ENCODE measurements around the gene TENT5C. TPM values are rescaled to one million over a fixed set of nuclear protein-coding genes. Genes with fewer than 3 reads are reported as not detected.

The TENT5C gene
- total RNA-seq, 2 experiments from 2014 or later: 20.7 to 20.8 TPM

DNA sequence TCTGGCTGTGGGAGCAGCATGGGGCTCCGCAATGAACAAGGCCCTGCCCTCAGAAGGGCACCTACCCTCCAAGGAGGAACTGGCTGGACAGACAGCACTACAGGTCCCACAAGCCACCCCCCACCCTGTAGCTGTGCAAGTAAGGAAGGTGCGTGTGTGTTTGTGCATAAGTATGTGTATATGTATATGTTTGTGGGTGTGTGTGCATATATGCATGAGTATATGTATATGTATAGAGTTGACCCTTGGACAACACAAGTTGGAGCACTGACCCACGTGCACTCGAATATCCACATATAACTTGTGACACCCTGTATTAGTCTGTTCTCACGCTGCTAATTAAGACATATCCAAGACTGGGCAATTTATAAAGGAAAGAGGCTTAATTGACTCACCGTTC, 22.6 kb upstream of the TENT5C start:
- no peak for DNase-seq
- Mint-ChIP-seq H3K27ac (no peak overlapping the region), H3K4me1 (ENCODE audit: low read depth) (no peaks in the 10 kb centered on the region), H3K9me3 (ENCODE audit: insufficient read depth) (no peaks in the 10 kb centered on the region), H3K27me3 (ENCODE audit: low read depth) (peaks cover 2% of the 10 kb centered on the region), H3K36me3 (ENCODE audit: low read depth) (no peaks in the 10 kb centered on the region), H3K4me3 (no peak overlapping the region)
- POLR2A ChIA-PET: no interaction called here
- no peak for ATAC-seq
- CTCF ChIA-PET: interaction anchor here (1.6 to 3.8 kb wide), 2 partner anchors 48 to 171 kb away, joined by 6 to 19 read pairs; no protein-coding TSS in a partner anchor

DNA sequence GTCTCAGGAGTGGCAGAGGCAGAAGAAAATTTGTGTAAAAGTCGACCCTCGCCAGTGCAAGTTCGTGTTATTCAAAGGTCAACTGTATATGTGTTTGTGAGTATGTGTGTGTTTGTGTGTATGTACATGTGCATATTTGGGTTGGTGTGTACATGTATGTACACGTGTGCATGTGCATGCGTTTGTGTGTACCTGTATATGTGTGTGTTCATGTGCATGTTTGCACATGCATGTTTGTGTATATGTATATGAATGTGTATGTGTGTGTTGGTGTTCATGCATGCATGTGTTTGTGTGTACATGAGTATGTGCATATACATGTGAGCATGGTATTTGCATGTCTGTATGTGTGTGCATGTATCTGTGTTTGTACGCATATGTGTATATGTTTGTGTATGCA, 21.7 kb upstream of the TENT5C start:
- no peaks in the 10 kb centered on the region for H3K4me1 Mint-ChIP-seq (ENCODE audit: low read depth)
- CTCF ChIA-PET: no interaction called here
- POLR2A ChIA-PET: no interaction called here
- H3K4me3 Mint-ChIP-seq: no peak overlapping the region
- H3K36me3 Mint-ChIP-seq (ENCODE audit: low read depth): no peaks in the 10 kb centered on the region
- no peak for ATAC-seq
- H3K9me3 Mint-ChIP-seq (ENCODE audit: insufficient read depth): no peaks in the 10 kb centered on the region
- DNase-seq: no peak
- H3K27me3 Mint-ChIP-seq (ENCODE audit: low read depth): peaks cover 2% of the 10 kb centered on the region
- no peak overlapping the region for H3K27ac Mint-ChIP-seq

DNA sequence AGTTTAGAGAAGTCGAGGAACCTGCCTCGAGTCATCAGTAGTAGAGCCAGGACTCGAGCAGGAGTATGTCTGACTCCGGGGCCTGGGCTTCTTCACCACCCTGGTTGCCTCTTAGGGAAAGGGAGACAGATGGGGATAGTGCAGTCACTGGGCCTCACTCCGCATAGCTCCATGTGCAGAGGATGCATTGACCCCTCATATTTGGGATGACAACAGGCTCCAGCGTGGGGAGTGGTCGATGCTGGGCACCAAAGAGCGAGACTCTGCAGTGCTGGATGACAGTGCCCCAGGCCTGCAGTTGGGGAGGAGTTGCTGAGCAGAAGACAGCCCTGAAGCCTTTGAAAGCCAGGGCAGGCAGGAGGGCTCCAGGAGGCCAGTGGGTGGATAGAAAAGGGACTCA, 20.8 kb upstream of the TENT5C start:
- ChIA-PET CTCF (no interaction called here), POLR2A (interaction anchor here (0.6 kb wide), 1 partner anchor 638 kb away, joined by 3 read pairs; no protein-coding TSS in a partner anchor)
- ATAC-seq: no peak
- Mint-ChIP-seq H3K9me3 (ENCODE audit: insufficient read depth) (no peaks in the 10 kb centered on the region), H3K36me3 (ENCODE audit: low read depth) (no peaks in the 10 kb centered on the region), H3K4me3 (no peak overlapping the region), H3K27me3 (ENCODE audit: low read depth) (peaks cover 2% of the 10 kb centered on the region), H3K27ac (no peak overlapping the region), H3K4me1 (ENCODE audit: low read depth) (no peaks in the 10 kb centered on the region)
- DNase-seq: no peak

DNA sequence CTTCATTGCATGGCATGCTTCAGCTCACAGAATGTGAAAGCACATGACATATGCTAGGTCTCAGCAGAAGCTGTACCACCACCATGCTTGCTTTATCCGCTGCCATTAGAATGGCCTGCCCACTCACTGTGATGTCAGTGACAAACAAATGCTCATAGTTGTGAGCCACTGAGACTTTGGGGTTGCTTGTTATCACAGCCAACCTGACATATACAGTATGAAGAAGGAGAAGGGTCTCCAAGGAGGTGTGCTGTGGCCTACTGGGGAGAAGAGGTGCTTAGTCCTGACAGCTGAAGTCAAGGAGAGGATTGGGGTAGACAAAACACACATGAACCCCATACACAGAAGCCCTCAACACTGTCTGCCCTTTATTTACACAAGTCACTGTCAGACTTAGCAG, 19.5 kb upstream of the TENT5C start:
- Mint-ChIP-seq H3K4me1 (ENCODE audit: low read depth) (no peaks in the 10 kb centered on the region), H3K36me3 (ENCODE audit: low read depth) (no peaks in the 10 kb centered on the region), H3K27me3 (ENCODE audit: low read depth) (peaks cover 2% of the 10 kb centered on the region), H3K4me3 (no peak overlapping the region), H3K9me3 (ENCODE audit: insufficient read depth) (no peaks in the 10 kb centered on the region), H3K27ac (no peak overlapping the region)
- CTCF ChIA-PET: interaction anchor here (1.0 to 1.2 kb wide), 2 partner anchors 51 to 88 kb away, joined by 3 to 5 read pairs; no protein-coding TSS in a partner anchor
- POLR2A ChIA-PET: no interaction called here
- ATAC-seq (no peak), DNase-seq (no peak)

DNA sequence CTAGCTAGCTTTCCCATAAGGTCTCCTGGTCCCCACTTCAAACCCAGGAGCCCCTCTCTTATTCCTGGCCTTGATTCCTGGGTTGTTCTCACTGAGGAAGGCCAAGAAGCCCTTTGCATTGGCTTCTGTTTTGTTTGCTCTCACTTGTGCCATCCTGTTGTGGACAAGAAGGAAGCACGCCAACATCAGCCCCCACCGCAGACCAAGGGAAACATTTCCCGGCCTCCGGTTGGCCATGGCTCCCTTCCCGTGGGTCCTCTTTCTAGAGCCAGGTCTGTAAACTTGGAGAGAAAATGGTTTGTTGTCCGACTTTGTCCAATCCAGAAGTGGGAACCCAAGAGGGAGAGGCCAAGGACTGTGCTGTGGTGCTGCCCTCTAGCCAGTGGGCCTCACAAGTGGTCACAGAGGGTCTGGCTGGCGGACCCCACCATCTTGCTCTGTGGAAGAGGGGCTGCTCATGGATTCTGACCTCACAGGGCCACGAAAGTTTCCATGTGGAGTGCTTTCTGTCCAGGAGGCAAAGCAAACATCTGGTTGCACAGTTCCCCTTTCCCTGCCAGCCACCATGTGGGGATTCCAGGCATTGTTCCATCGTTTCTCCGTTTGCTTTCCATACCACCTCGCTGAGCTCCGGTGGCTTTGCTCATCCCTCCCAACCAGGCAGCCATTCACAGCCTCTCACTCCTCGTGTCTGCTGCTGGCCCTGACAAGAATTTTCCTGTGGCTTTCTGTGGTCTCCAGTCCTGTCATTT, 18.9 kb upstream of the TENT5C start:
- Mint-ChIP-seq H3K36me3 (ENCODE audit: low read depth) (no peaks in the 10 kb centered on the region), H3K27ac (no peak overlapping the region), H3K4me1 (ENCODE audit: low read depth) (no peaks in the 10 kb centered on the region), H3K4me3 (no peak overlapping the region), H3K9me3 (ENCODE audit: insufficient read depth) (no peaks in the 10 kb centered on the region), H3K27me3 (ENCODE audit: low read depth) (peaks cover 2% of the 10 kb centered on the region)
- CTCF ChIA-PET: interaction anchor here (0.9 to 1.2 kb wide), 2 partner anchors 51 to 52 kb away, joined by 3 read pairs; no protein-coding TSS in a partner anchor
- POLR2A ChIA-PET: no interaction called here
- no peak for ATAC-seq
- DNase-seq: no peak

DNA sequence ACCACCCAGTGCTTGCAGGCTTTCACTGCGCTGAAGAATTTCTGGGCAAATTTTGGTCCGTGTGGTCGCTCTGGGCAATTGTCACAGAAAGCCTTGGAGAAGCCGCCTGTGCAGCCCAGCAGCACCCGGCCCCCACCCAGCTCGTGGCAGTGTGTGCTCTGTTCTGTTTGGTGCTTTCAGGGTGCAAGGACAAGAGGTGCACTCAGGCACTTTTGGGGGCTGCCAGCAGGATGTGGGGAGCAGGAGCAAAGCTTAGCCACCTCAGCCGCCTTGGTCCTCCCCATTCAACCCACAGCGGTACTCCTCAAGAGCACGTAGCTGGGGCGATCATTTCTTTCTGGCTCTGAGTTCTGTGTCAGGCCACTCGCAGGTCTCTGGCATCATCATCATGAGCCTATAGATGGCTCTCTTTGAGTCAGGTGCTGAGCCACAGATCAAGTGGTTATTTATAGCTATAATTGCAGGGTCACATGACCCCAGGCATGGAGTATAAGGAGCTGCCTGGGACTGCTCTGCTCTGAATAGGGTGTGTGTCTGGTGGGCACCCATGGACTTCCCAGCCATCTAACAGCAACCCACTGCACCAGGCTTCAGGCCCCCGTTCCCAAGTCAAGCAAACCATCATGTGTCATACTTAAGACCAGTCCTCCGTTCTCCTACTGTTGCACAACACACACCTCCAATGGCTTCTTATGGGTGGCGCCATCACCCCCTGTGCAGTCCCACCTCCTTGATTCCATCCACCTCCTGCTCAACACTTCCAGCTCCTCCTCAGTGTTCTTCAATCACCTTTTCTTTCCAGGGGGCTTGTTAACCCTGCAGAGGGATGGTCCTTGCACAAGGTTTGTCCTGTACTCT, 18.1 kb upstream of the TENT5C start:
- POLR2A ChIA-PET: no interaction called here
- Mint-ChIP-seq H3K27me3 (ENCODE audit: low read depth) (peaks cover 2% of the 10 kb centered on the region), H3K27ac (no peak overlapping the region), H3K4me3 (no peak overlapping the region), H3K4me1 (ENCODE audit: low read depth) (no peaks in the 10 kb centered on the region), H3K9me3 (ENCODE audit: insufficient read depth) (no peaks in the 10 kb centered on the region), H3K36me3 (ENCODE audit: low read depth) (no peaks in the 10 kb centered on the region)
- ATAC-seq: peak; percentile 23
- CTCF ChIA-PET: interaction anchor here (0.9 to 1.0 kb wide), 2 partner anchors 53 to 68 kb away, joined by 3 read pairs; no protein-coding TSS in a partner anchor
- no peak for DNase-seq

DNA sequence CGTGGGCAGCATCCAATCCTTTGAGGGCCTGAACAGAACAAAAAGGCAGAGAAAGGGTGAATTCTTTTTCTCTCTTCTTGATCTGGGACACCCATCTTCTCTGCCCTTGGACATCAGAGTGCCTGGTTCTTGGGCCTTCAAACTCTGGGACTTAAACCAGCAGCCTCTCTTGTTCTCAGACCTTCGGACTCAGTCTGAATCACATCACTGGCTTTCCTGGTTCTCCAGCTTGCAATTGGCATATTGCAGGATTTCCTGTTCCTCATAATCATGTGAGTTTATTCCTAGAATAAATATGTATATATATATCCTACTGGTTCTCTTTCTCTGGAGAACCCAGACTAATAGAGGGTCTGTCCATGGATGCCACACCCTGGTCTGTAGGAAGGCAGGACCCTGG, 16.3 kb upstream of the TENT5C start:
- H3K4me3 Mint-ChIP-seq: no peak overlapping the region
- ATAC-seq (no peak), DNase-seq (no peak)
- H3K27ac Mint-ChIP-seq: no peak overlapping the region
- H3K9me3 Mint-ChIP-seq (ENCODE audit: insufficient read depth): no peaks in the 10 kb centered on the region
- CTCF ChIA-PET: interaction anchor here (1.5 kb wide), 1 partner anchor 165 kb away, joined by 3 read pairs; no protein-coding TSS in a partner anchor
- POLR2A ChIA-PET: no interaction called here
- H3K36me3 Mint-ChIP-seq (ENCODE audit: low read depth): no peaks in the 10 kb centered on the region
- peaks cover 2% of the 10 kb centered on the region for H3K27me3 Mint-ChIP-seq (ENCODE audit: low read depth)
- H3K4me1 Mint-ChIP-seq (ENCODE audit: low read depth): no peaks in the 10 kb centered on the region

DNA sequence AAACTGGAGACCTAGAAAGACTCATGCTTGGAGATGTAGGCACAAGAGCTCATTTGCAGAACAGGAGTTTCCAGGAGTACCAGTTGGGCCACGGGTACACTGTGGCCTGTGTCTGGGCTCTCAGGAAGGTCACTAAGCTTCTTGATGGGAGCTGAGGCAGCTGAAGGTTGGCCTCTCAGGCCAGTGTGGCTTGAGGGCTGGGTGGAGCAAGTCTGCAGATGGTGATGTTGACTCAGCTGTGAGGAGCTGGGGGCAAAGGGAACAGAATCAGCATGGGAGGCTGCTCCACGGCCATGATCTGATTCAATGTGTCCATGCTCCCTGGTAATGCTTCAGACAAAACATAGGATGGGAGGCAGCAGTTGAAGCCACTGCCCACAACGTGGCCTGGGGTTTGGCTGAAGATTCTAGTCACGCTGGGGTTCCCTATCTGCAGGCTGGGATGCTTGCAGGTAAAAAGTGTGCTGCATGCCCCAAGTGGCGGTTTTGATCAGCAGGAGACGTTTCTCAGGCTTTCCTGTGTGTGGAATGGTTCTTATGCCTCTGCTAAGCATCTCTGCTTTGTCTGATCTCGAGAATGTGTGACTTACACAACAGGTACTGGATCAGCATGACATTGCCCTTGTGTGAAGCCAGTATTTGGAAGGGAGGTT, 15.4 kb upstream of the TENT5C start:
- peaks cover 2% of the 10 kb centered on the region for H3K27me3 Mint-ChIP-seq (ENCODE audit: low read depth)
- DNase-seq: no peak
- CTCF ChIA-PET: interaction anchor here (1.3 to 1.7 kb wide), 5 partner anchors 16 to 165 kb away, joined by 3 to 10 read pairs (median 3); no protein-coding TSS in a partner anchor
- H3K4me3 Mint-ChIP-seq: no peak overlapping the region
- no peak overlapping the region for H3K27ac Mint-ChIP-seq
- H3K36me3 Mint-ChIP-seq (ENCODE audit: low read depth): no peaks in the 10 kb centered on the region
- no peak for ATAC-seq
- no peaks in the 10 kb centered on the region for H3K4me1 Mint-ChIP-seq (ENCODE audit: low read depth)
- no peaks in the 10 kb centered on the region for H3K9me3 Mint-ChIP-seq (ENCODE audit: insufficient read depth)
- POLR2A ChIA-PET: no interaction called here

DNA sequence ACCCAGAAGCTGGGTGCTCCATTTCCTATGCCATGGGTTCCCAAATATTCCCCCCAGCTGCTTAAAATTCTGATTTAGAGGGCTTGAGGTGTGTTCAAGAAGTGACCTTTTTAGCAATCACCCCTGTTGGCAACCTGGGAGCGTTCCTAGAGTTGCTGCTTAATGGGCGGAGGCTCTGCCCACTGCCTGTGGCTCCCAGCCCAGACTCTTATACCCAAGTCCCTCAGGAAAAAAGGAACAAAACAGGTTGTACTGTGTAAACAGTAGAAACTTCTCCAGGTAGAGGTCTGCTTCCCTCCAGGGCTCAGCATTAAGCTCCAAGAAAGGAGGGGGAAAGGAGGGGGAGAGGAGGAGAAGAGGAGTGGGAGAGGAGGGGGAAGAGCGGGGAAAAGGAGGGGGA, 14.6 kb upstream of the TENT5C start:
- POLR2A ChIA-PET: no interaction called here
- H3K9me3 Mint-ChIP-seq (ENCODE audit: insufficient read depth): no peaks in the 10 kb centered on the region

DNA sequence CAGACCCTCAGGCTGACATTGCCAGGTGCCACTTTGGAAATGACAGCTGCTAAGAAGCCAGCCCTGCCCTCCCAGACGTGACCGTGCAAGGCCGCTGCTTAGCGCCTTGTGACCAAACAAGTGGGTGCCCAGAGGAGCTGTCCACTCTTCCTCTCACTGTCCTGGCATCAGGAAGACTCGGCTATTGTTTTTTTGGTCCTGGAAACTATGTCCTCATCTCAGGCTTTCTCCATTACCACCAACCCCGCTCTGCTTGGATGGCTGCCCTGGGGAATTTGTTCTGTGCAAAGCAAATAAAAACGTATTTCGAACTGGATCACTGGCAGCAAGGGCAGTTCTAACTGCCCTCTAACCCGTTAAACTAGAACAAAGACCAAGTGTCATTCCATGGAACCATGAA, 13.7 kb upstream of the TENT5C start:
- peaks cover 4% of the 10 kb centered on the region for H3K27me3 Mint-ChIP-seq (ENCODE audit: low read depth)
- ATAC-seq (no peak), DNase-seq (no peak)
- POLR2A ChIA-PET: no interaction called here
- CTCF ChIA-PET: no interaction called here
- no peak overlapping the region for H3K4me3 Mint-ChIP-seq
- no peaks in the 10 kb centered on the region for H3K9me3 Mint-ChIP-seq (ENCODE audit: insufficient read depth)
- no peak overlapping the region for H3K27ac Mint-ChIP-seq
- H3K4me1 Mint-ChIP-seq (ENCODE audit: low read depth): no peaks in the 10 kb centered on the region
- no peaks in the 10 kb centered on the region for H3K36me3 Mint-ChIP-seq (ENCODE audit: low read depth)

More for the DNA sequence above, 14.6 kb upstream of the TENT5C start:
- Mint-ChIP-seq H3K4me3 (no peak overlapping the region), H3K27ac (no peak overlapping the region), H3K4me1 (ENCODE audit: low read depth) (no peaks in the 10 kb centered on the region), H3K36me3 (ENCODE audit: low read depth) (no peaks in the 10 kb centered on the region), H3K27me3 (ENCODE audit: low read depth) (peaks cover 2% of the 10 kb centered on the region)
- ATAC-seq (no peak), DNase-seq (no peak)
- CTCF ChIA-PET: interaction anchor here (1.1 to 1.7 kb wide), 6 partner anchors 17 to 167 kb away, joined by 3 to 10 read pairs (median 3); no protein-coding TSS in a partner anchor

DNA sequence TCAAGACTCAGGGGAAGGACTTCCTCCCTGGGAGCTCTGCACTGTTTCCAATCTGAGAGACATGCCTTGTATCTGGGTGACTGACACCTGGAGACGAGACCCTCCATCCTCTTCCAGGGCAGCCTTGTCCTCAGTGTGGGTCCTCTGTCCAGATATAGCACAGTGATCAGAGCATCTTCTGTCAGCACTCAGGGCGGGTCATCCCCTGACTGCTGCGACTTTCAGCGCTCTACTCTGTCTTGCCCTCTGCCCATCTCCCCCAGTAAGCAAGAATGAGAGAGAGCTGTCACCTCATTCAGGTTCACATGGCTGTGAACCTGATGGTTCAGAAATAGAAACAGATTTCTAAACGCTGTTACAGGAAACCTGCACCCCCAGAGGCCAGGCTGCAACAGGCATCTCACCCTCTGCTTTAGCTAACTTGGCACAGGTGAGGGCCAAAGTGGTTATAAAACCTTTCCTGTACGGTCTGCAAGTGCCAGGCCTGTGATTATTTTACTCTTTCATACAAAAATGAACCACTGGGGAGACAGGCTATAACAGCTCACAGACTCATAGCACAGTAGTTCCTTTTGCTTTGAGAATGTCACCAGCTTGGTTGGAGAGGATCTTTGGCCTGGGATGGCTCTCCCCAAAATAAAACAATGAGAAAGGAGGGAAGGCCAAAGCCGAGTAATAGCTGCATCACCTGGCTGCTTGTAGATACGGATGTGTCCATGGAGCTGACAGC, 11.4 kb upstream of the TENT5C start:
- ChIA-PET CTCF (interaction anchor here (0.6 to 2.5 kb wide), 5 partner anchors 14 to 160 kb away, joined by 3 to 13 read pairs (median 3); no protein-coding TSS in a partner anchor), POLR2A (no interaction called here)
- no peak overlapping the region for H3K27ac Mint-ChIP-seq
- no peak overlapping the region for H3K4me3 Mint-ChIP-seq
- H3K36me3 Mint-ChIP-seq (ENCODE audit: low read depth): no peaks in the 10 kb centered on the region
- no peak for ATAC-seq
- no peaks in the 10 kb centered on the region for H3K9me3 Mint-ChIP-seq (ENCODE audit: insufficient read depth)
- no peak for DNase-seq
- no peaks in the 10 kb centered on the region for H3K4me1 Mint-ChIP-seq (ENCODE audit: low read depth)
- peaks cover 7% of the 10 kb centered on the region for H3K27me3 Mint-ChIP-seq (ENCODE audit: low read depth)
